ENCODE data around the gene GRAMD1B.
"Not testable (repeated sequence)": the region's sequence is repeated elsewhere in the genome, so short reads cannot be mapped to it uniquely, and the experiment has no call there.

The GRAMD1B gene

DNA sequence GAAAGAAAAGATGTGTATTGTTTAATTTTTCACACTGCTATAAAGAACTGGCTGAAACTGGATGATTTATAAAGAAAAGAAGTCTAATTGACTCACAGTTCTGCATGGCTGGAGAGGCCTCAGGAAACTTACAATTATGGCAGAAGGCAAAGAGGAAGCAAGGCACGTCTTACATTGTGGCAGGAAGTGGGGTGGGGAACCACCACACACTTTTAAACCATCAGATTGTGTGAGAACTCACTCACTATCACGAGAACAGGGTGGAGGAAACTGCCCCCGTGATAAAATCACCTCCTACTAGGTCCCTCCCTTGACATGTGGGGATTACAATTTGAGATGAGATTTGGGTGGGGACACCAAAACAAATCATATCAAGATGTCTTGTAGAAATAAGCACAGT lies 229.9 kb downstream of the GRAMD1B start:
- not testable (repeated sequence) for H3K27ac ChIP-seq; DNase-seq (ENCODE audit: low read depth, low spot score)

DNA sequence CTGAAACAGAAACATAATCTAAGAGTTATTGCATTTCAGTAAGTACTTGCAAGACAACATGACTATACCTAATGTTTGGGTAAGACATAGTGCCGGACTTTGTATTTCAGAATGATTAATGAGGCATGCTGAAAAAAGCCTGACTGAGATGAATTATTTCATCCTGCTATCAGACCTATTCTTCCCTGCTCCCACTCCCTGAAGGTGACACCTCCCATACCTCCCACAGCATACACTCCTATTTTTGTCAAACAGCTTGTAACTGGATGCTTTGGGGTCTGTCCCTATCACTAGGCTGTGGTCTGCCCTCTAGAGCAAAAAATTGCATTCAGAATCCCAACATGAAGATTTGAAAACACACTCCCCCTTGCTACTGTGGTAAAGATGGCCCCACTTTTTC lies 235.2 kb downstream of the GRAMD1B start:
- DNase-seq (ENCODE audit: low read depth, low spot score): no peak

DNA sequence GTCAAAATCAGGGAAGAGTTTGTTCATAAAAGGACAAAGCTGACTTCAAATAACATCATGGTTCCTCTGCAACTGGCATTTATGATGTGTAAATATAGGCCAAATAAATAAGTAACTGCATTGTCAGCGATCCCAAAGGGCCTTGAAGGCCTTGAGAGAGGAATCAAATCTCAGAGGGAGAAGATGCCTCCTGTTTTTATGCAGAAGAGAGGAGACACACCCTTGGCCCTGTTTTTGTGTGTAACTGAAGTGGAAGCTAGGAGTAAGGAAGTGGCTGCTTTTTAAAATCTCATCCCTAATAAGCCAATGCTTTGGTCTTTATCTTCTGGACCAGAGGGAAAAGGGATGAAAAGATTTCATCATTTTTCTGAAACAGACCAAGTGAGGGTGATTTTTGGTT lies 240.0 kb downstream of the GRAMD1B start:
- DNase-seq (ENCODE audit: low read depth, low spot score): no peak
- H3K27ac ChIP-seq: no peak overlapping the region

More for the DNA sequence above, 235.2 kb downstream of the GRAMD1B start:
- H3K27ac ChIP-seq: no peak overlapping the region

DNA sequence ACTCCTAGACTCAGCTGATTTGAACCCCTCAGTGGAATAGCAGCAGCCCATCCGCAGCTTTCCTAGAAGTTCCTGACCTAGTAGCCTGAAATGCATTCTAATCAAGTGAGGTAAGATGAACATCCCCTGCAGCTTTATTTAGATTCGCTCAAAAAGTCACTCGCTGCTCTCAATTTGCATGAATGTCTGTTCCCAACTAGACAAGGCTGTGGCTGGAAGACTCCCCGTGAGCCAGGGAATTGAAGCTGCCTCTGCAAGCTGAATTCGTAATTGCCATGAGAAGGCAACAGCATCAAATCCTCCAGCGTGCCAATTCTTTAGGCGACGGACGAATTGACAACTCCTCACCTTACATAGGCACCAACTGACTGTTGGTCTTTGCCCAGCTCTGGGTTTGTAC lies 241.5 kb downstream of the GRAMD1B start:
- H3K27ac ChIP-seq: no peak overlapping the region
- DNase-seq (ENCODE audit: low read depth, low spot score): no peak

DNA sequence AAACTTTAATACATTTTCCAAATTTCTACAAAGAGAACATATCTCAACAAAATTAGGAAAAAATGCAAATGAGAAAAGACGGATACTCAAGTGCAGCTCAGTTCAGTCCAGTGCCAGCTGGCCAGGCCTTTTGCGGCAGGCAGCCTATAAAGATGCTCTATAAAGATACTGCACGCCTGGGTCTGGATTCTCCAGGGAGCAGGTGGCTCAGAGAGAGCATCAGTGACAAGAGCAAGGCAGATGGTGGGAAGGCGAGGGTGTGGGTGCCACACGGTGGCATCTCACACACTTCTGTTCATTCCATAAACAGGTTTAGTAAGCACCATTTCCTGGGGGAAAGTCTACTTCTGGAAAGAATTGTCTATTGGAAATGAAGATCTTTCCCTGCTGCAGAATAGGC lies 242.5 kb downstream of the GRAMD1B start:
- no peak overlapping the region for H3K27ac ChIP-seq
- DNase-seq (ENCODE audit: low read depth, low spot score): no peak

- peak; percentile 27 for DNase-seq (ENCODE audit: low read depth, low spot score)
- H3K27ac ChIP-seq: peak overlapping the region; percentile 44
These were observed 244.2 kb downstream of the GRAMD1B start for GRCh38 chr11:123674297-123674696.
